ENCODE measurements around the gene SCUBE1. TPM values are rescaled to one million over a fixed set of nuclear protein-coding genes. Genes with fewer than 3 reads are reported as not detected.

The SCUBE1 gene
- total RNA-seq, 1 experiment from 2014 or later, result not detected

- intact Hi-C loops (cut with micrococcal nuclease; ENCODE audit: unreplicated experiment) (no loop called here), in situ Hi-C loops (cut with HindIII; ENCODE audit: low pct_unique_long_range_greater_than_20kb, low sequenced_read_pairs) (no loop called here)
- no peak overlapping the region for H3K4me3 ChIP-seq (ENCODE audit: low read depth in 2 of 2, low read length in 2 of 2)
- DNase-seq (ENCODE audit: low read depth, low spot score) (no peak), ATAC-seq (no peak)
- no peaks in the 10 kb centered on the region; the same call in 1 of the 2 replicates for H3K4me1 ChIP-seq (ENCODE audit: control insufficient read depth, insufficient read depth, low read length)
- no peaks in the 10 kb centered on the region for H3K9me3 ChIP-seq (ENCODE audit: control insufficient read depth, insufficient read depth, low read depth, low read length)
- H3K36me3 ChIP-seq (ENCODE audit: control insufficient read depth, insufficient read depth, low read length), result no peaks in the 10 kb centered on the region; the same call in 1 of the 2 replicates
- no peak for TF ChIP-seq REST (IDR thresholded peaks at IDR 0.05; ENCODE audit: insufficient read depth in 1 of 2, low read depth in 2 of 2, low read length in 1 of 2)
- no peak for TF ChIP-seq CTCF (IDR thresholded peaks at IDR 0.05)
- no peak for TF ChIP-seq TCF7L2 (IDR thresholded peaks at IDR 0.05; ENCODE audit: low read depth, low read length)
- no peak for TF ChIP-seq SIN3A (IDR thresholded peaks at IDR 0.05; ENCODE audit: borderline replicate concordance, insufficient read depth, low read depth, low read length)
- no peak for TF ChIP-seq POLR2AphosphoS5 (IDR thresholded peaks at IDR 0.05; ENCODE audit: low read depth, low read length)
- H3K27me3 ChIP-seq (ENCODE audit: control insufficient read depth, insufficient read depth, low read length), result no peaks in the 10 kb centered on the region
- POLR2A ChIA-PET, result interaction anchor here (0.5 kb wide), 1 partner anchor 241 kb away, joined by 6 read pairs; no protein-coding TSS in a partner anchor
- CTCF ChIA-PET, result no interaction called here
- BruUV-seq (replicated peaks), result no TSS peak
- H3K27ac ChIP-seq (ENCODE audit: low read length), result no peak overlapping the region
Observed at GRCh38 chr22:43179911-43180195, 163.3 kb downstream of the SCUBE1 start.

GRCh38 chr22:43179146-43179910 lies 163.8 kb downstream of the SCUBE1 start:
- intact Hi-C loops (cut with micrococcal nuclease; ENCODE audit: unreplicated experiment) (no loop called here), in situ Hi-C loops (cut with HindIII; ENCODE audit: low pct_unique_long_range_greater_than_20kb, low sequenced_read_pairs) (no loop called here)
- ChIA-PET POLR2A (no interaction called here), CTCF (no interaction called here)
- H3K27me3 ChIP-seq (ENCODE audit: control insufficient read depth, insufficient read depth, low read length), result no peaks in the 10 kb centered on the region
- no peak overlapping the region for H3K27ac ChIP-seq (ENCODE audit: low read length)
- H3K36me3 ChIP-seq (ENCODE audit: control insufficient read depth, insufficient read depth, low read length), result no peaks in the 10 kb centered on the region; the same call in 1 of the 2 replicates
- TF ChIP-seq TCF7L2 (IDR thresholded peaks at IDR 0.05; ENCODE audit: low read depth, low read length) (no peak), REST (IDR thresholded peaks at IDR 0.05; ENCODE audit: insufficient read depth in 1 of 2, low read depth in 2 of 2, low read length in 1 of 2) (no peak), SIN3A (IDR thresholded peaks at IDR 0.05; ENCODE audit: borderline replicate concordance, insufficient read depth, low read depth, low read length) (no peak), CTCF (IDR thresholded peaks at IDR 0.05) (no peak), POLR2AphosphoS5 (IDR thresholded peaks at IDR 0.05; ENCODE audit: low read depth, low read length) (no peak)
- no peak for ATAC-seq
- no TSS peak for BruUV-seq (replicated peaks)
- H3K4me1 ChIP-seq (ENCODE audit: control insufficient read depth, insufficient read depth, low read length), result no peaks in the 10 kb centered on the region; the same call in 1 of the 2 replicates
- no peak overlapping the region for H3K4me3 ChIP-seq (ENCODE audit: low read depth in 2 of 2, low read length in 2 of 2)
- no peak for DNase-seq (ENCODE audit: low read depth, low spot score)
- H3K9me3 ChIP-seq (ENCODE audit: control insufficient read depth, insufficient read depth, low read depth, low read length), result no peaks in the 10 kb centered on the region
